ENCODE measurements around the gene HHIPL1.

DNA sequence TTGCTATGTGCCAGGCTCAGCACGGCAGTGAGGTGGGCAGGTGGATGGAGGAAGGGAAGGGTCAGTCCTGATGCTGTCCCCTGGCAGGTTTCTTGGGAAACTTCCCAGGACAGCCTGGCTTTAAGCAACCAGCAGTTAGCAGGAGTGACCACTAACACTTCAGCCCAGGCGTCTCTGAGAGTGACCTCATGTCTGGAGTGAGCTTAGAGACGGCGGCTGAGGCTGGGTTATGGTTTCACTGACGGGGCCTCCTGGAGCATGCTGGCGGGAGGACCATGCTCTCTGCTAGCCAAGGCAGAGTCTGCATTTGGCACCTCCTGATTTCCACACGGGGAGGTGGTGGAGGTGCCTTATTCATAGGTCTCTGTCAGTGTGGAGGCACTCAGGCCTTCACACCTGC lies 2.5 kb downstream of the HHIPL1 start:
- TF ChIP-seq, protein P1, sequence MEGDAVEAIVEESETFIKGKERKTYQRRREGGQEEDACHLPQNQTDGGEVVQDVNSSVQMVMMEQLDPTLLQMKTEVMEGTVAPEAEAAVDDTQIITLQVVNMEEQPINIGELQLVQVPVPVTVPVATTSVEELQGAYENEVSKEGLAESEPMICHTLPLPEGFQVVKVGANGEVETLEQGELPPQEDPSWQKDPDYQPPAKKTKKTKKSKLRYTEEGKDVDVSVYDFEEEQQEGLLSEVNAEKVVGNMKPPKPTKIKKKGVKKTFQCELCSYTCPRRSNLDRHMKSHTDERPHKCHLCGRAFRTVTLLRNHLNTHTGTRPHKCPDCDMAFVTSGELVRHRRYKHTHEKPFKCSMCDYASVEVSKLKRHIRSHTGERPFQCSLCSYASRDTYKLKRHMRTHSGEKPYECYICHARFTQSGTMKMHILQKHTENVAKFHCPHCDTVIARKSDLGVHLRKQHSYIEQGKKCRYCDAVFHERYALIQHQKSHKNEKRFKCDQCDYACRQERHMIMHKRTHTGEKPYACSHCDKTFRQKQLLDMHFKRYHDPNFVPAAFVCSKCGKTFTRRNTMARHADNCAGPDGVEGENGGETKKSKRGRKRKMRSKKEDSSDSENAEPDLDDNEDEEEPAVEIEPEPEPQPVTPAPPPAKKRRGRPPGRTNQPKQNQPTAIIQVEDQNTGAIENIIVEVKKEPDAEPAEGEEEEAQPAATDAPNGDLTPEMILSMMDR (IDR thresholded peaks at IDR 0.05 in 4 of 5, conservative IDR thresholded peaks at IDR 0.05 in 1 of 5): no peak
- no peak for TF ChIP-seq POLR2A (IDR thresholded peaks at IDR 0.05)
